ENCODE results near the gene WDR77. TPM values are rescaled to one million over a fixed set of nuclear protein-coding genes. Genes with fewer than 3 reads are reported as not detected.

WDR77 gene
- total and polyA plus RNA-seq, 2 of the 13 experiments (the other 11 are each of a cell fraction or from before 2014, with no cell fraction given) = 90.6 to 108 TPM

DNA sequence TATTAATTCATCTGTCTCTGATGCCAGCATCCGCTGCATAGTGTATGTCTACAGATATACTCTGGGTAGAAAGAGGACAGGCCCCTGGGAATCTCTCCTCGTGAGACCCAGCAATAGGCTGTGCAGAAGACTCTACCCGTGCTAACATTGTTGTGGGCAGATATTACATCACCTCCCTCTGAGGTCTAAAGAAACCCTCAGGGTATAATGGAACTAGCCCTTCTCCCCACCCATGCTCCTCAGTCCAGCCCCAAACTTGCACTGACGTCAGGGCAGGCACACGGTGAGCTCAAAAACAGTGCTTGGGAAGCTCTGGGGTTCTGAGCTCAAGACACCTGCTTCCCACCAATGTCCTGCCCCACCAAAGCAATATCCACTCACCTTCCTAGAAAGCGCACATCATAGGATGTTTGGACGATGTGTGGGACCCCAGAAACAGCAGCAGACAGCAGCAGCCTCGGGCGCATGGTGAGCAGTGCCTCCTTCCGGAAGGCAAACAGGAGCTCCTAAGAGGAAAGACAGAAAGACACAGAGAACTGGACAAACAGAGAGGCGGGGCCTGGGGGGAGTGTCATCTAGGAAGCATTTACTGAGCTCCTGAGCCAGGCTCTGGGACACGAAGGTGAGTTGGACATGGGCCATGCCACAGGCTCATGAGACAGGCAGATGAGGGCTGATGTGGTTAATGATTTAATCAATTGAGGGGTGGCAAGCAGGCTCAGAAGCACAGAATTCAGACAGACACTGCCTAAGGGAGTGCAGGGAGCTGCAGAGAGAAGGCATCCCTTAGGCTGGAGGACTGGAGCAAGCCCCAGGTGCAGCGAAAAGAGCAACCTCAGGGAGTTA lies 26.3 kb downstream of the WDR77 start (continued):
- TF ChIP-seq, protein P1, sequence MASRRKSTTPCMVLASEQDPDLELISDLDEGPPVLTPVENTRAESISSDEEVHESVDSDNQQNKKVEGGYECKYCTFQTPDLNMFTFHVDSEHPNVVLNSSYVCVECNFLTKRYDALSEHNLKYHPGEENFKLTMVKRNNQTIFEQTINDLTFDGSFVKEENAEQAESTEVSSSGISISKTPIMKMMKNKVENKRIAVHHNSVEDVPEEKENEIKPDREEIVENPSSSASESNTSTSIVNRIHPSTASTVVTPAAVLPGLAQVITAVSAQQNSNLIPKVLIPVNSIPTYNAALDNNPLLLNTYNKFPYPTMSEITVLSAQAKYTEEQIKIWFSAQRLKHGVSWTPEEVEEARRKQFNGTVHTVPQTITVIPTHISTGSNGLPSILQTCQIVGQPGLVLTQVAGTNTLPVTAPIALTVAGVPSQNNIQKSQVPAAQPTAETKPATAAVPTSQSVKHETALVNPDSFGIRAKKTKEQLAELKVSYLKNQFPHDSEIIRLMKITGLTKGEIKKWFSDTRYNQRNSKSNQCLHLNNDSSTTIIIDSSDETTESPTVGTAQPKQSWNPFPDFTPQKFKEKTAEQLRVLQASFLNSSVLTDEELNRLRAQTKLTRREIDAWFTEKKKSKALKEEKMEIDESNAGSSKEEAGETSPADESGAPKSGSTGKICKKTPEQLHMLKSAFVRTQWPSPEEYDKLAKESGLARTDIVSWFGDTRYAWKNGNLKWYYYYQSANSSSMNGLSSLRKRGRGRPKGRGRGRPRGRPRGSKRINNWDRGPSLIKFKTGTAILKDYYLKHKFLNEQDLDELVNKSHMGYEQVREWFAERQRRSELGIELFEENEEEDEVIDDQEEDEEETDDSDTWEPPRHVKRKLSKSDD (CRISPR knock-in tag; IDR thresholded peaks at IDR 0.05; ENCODE audit: low read depth) = no peak
- no peak for TF ChIP-seq ARHGAP35 (CRISPR knock-in tag; IDR thresholded peaks at IDR 0.05; ENCODE audit: borderline replicate concordance)
- TF ChIP-seq, protein P2, sequence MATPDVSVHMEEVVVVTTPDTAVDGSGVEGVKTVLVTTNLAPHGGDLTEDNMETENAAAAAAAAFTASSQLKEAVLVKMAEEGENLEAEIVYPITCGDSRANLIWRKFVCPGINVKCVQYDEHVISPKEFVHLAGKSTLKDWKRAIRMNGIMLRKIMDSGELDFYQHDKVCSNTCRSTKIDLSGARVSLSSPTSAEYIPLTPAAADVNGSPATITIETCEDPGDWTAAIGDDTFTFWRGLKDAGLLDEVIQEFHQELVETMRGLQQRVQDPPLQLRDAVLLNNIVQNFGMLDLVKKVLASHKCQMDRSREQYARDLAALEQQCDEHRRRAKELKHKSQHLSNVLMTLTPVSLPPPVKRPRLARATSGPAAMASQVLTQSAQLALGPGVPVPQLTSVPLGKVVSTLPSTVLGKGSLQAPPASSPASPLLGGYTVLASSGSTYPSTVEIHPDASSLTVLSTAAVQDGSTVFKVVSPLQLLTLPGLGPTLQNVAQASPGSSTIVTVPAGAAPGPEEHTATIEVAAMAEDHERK (CRISPR knock-in tag; IDR thresholded peaks at IDR 0.05; ENCODE audit: low read depth) = no peak
- TF ChIP-seq, protein P3, sequence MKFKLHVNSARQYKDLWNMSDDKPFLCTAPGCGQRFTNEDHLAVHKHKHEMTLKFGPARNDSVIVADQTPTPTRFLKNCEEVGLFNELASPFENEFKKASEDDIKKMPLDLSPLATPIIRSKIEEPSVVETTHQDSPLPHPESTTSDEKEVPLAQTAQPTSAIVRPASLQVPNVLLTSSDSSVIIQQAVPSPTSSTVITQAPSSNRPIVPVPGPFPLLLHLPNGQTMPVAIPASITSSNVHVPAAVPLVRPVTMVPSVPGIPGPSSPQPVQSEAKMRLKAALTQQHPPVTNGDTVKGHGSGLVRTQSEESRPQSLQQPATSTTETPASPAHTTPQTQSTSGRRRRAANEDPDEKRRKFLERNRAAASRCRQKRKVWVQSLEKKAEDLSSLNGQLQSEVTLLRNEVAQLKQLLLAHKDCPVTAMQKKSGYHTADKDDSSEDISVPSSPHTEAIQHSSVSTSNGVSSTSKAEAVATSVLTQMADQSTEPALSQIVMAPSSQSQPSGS (CRISPR knock-in tag; IDR thresholded peaks at IDR 0.05) = no peak
- TF ChIP-seq, protein P4, sequence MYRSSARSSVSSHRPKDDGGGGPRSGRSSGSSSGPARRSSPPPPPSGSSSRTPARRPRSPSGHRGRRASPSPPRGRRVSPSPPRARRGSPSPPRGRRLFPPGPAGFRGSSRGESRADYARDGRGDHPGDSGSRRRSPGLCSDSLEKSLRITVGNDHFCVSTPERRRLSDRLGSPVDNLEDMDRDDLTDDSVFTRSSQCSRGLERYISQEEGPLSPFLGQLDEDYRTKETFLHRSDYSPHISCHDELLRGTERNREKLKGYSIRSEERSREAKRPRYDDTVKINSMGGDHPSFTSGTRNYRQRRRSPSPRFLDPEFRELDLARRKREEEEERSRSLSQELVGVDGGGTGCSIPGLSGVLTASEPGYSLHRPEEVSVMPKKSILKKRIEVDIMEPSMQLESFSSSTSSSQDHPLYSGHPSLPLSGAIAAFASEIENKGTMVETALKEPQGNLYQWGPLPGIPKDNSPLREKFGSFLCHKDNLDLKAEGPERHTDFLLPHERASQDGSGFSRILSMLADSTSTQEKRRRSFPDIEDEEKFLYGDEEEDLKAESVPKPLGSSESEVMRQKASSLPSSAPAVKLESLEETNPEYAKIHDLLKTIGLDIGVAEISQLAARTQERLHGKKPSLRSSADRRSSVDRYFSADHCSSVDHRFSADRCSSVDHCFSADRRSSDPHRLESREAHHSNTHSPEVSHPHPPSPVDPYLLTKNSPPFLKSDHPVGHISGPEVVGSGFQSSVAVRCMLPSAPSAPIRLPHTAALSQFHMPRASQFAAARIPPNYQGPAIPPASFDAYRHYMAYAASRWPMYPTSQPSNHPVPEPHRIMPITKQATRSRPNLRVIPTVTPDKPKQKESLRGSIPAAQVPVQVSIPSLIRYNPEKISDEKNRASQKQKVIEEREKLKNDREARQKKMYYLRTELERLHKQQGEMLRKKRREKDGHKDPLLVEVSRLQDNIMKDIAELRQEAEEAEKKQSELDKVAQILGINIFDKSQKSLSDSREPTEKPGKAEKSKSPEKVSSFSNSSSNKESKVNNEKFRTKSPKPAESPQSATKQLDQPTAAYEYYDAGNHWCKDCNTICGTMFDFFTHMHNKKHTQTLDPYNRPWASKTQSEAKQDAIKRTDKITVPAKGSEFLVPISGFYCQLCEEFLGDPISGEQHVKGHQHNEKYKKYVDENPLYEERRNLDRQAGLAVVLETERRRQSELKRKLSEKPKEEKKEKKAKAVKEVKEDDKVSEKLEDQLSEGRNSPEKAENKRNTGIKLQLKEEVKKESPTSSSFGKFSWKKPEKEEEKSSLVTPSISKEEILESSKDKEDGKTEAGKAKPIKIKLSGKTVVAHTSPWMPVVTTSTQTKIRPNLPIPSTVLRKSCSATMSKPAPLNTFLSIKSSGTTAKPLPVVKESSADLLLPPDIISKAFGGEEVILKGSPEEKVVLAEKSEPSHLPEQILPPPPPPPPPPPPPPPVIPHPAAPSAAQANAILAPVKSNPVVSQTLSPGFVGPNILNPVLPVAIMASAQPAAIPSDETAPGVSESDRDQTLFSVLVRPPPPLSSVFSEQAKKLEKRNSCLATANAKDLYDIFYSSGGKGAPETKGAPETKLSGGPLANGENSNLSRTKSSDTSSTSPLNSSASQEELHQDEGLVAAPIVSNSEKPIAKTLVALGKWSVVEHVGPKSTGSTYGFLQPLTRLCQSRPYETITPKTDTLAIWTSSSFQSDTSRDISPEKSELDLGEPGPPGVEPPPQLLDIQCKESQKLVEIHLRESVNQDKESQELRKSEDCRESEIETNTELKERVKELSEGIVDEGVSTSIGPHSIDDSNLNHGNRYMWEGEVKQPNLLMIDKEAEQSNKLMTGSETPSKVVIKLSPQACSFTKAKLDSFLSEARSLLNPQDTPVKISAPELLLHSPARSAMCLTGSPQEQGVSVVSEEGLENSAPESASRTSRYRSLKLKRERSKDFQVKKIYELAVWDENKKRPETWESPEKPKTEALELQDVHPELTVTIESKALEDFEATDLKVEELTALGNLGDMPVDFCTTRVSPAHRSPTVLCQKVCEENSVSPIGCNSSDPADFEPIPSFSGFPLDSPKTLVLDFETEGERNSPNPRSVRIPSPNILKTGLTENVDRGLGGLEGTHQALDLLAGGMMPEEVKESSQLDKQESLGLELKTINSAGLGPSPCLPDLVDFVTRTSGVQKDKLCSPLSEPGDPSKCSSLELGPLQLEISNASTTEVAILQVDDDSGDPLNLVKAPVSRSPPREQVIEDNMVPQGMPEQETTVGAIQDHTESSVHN (CRISPR knock-in tag; IDR thresholded peaks at IDR 0.05) = no peak
- no peak for TF ChIP-seq ZNF782 (CRISPR knock-in tag; IDR thresholded peaks at IDR 0.05; ENCODE audit: borderline replicate concordance)
- TF ChIP-seq, protein P5, sequence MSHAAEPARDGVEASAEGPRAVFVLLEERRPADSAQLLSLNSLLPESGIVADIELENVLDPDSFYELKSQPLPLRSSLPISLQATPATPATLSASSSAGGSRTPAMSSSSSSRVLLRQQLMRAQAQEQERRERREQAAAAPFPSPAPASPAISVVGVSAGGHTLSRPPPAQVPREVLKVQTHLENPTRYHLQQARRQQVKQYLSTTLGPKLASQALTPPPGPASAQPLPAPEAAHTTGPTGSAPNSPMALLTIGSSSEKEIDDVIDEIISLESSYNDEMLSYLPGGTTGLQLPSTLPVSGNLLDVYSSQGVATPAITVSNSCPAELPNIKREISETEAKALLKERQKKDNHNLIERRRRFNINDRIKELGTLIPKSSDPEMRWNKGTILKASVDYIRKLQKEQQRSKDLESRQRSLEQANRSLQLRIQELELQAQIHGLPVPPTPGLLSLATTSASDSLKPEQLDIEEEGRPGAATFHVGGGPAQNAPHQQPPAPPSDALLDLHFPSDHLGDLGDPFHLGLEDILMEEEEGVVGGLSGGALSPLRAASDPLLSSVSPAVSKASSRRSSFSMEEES (CRISPR knock-in tag; IDR thresholded peaks at IDR 0.05) = no peak
- TF ChIP-seq ARNTL (CRISPR knock-in tag; IDR thresholded peaks at IDR 0.05) = no peak
- no peak for TF ChIP-seq NR3C1 (CRISPR knock-in tag; IDR thresholded peaks at IDR 0.05)
- no peak for TF ChIP-seq NCOA1 (CRISPR knock-in tag; IDR thresholded peaks at IDR 0.05)
- TF ChIP-seq TRIM24 (CRISPR knock-in tag; IDR thresholded peaks at IDR 0.05) = no peak

Measured in HepG2 (cell line).